ENCODE results near the gene CAPZB. TPM values are rescaled to one million over a fixed set of nuclear protein-coding genes. Genes with fewer than 3 reads are reported as not detected.
"Not testable (repeated sequence)": the region's sequence is repeated elsewhere in the genome, so short reads cannot be mapped to it uniquely, and the experiment has no call there.

Gene CAPZB
- polyA plus RNA-seq, 1 experiment: 312 TPM

DNA sequence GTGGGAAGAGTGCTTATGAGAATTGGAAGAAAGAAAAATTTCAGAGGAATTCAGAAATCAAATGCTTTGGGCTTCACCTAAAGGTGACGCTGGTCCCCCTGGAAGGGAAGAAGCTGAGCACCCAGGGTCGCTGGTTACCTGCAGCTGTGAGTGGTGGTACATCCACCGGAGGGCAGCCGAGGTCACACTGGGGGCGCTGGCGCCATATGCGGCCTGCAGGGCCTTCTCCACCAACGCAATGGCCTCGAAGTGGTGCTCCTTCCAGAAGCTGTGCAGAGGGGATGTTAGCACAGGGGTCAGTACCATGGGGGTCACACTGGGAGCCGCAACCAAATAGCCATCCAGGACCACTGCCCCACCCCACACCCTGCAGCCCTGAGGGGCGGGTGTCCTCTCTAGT is 179.5 kb downstream of the CAPZB start:
- Histone ChIP-seq H3K27ac (ENCODE audit: low read depth, low read length) (no peak overlapping the region), H3K27me3 (ENCODE audit: control insufficient read depth, insufficient read depth, low read length) (no peaks in the 10 kb centered on the region), H3K9me3 (ENCODE audit: control insufficient read depth, insufficient read depth, low read length) (no peaks in the 10 kb centered on the region), H3K4me3 (ENCODE audit: low read depth, low read length) (no peak overlapping the region)
- POLR2A ChIA-PET: no interaction called here
- no peak for TF ChIP-seq CTCF (IDR thresholded peaks at IDR 0.05; ENCODE audit: low read depth, low read length)
- CTCF ChIA-PET: interaction anchor here (0.5 kb wide), 1 partner anchor 11 kb away, joined by 7 read pairs; no protein-coding TSS in a partner anchor
- DNase-seq (ENCODE audit: low read depth, low spot score): no peak

- POLR2A ChIA-PET: interaction anchor here (0.5 to 0.7 kb wide), 2 partner anchors 12 to 347 kb away, joined by 4 to 5 read pairs; no protein-coding TSS in a partner anchor
- H3K27me3 ChIP-seq (ENCODE audit: control insufficient read depth, insufficient read depth, low read length); H3K27ac ChIP-seq (ENCODE audit: low read depth, low read length); H3K4me3 ChIP-seq (ENCODE audit: low read depth, low read length); CTCF ChIA-PET; DNase-seq (ENCODE audit: low read depth, low spot score); H3K9me3 ChIP-seq (ENCODE audit: control insufficient read depth, insufficient read depth, low read length): not testable (repeated sequence)
These were observed 181.3 kb downstream of the CAPZB start for GRCh38 chr1:19304081-19304480.

DNA sequence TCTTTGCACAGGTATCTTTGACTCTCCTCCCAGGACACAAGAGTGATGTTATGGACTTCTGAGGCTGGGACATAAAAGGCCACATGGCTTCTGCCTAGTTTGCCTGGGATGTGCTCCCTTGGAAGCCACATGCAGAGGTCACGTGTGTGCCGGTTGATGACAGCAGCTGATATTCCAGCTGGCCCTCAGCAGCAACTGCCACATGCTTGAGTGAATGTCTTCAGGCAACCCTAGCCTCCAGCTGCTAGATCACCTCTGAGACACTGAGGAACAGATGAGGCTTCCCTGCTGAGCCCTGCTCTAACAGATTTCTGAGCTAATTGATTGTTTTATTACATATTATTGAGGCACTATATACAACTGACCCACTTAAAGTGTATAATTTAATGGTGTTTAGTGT is 185.1 kb downstream of the CAPZB start:
- H3K9me3 ChIP-seq (ENCODE audit: control insufficient read depth, insufficient read depth, low read length): peaks cover 7% of the 10 kb centered on the region
- POLR2A ChIA-PET: no interaction called here
- CTCF ChIA-PET: no interaction called here

DNA sequence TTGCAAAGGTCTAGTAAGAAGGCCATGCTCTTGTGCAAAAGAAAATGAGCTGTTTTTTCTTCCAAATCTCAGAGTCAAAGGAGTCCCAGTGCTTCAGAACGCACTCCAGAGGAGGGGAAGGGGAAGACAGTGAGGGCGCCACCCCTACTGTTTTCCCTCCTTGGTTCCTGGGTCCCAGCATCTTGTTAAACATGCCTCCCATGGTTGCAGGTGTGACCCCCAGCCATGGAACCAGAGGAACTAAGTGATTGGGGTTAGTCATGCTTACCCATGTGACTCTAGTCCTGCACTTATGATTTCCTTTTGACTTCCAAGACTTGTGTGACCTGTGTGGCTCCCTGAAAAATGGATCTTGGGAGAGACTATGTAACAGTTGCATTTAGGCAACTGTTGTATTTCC is 190.7 kb downstream of the CAPZB start:
- ChIA-PET POLR2A (no interaction called here), CTCF (no interaction called here)
- H3K27ac ChIP-seq (ENCODE audit: low read depth, low read length): no peak overlapping the region
- H3K4me3 ChIP-seq (ENCODE audit: low read depth, low read length): no peak overlapping the region
- TF ChIP-seq CTCF (IDR thresholded peaks at IDR 0.05; ENCODE audit: low read depth, low read length): no peak
- H3K9me3 ChIP-seq (ENCODE audit: control insufficient read depth, insufficient read depth, low read length): peaks cover 27% of the 10 kb centered on the region
- DNase-seq (ENCODE audit: low read depth, low spot score): no peak
- H3K27me3 ChIP-seq (ENCODE audit: control insufficient read depth, insufficient read depth, low read length): no peaks in the 10 kb centered on the region

More for the DNA sequence above, 185.1 kb downstream of the CAPZB start:
- DNase-seq (ENCODE audit: low read depth, low spot score): no peak
- no peak for TF ChIP-seq CTCF (IDR thresholded peaks at IDR 0.05; ENCODE audit: low read depth, low read length)
- Histone ChIP-seq H3K27ac (ENCODE audit: low read depth, low read length) (no peak overlapping the region), H3K4me3 (ENCODE audit: low read depth, low read length) (no peak overlapping the region), H3K27me3 (ENCODE audit: control insufficient read depth, insufficient read depth, low read length) (no peaks in the 10 kb centered on the region)

- no peak overlapping the region for H3K27ac ChIP-seq (ENCODE audit: low read depth, low read length)
- no peak overlapping the region for H3K4me3 ChIP-seq (ENCODE audit: low read depth, low read length)
- DNase-seq (ENCODE audit: low read depth, low spot score): no peak
- H3K9me3 ChIP-seq (ENCODE audit: control insufficient read depth, insufficient read depth, low read length): peaks cover 11% of the 10 kb centered on the region
- TF ChIP-seq CTCF (IDR thresholded peaks at IDR 0.05; ENCODE audit: low read depth, low read length): no peak
- ChIA-PET POLR2A (no interaction called here), CTCF (no interaction called here)
- no peaks in the 10 kb centered on the region for H3K27me3 ChIP-seq (ENCODE audit: control insufficient read depth, insufficient read depth, low read length)
These were observed 196.1 kb downstream of the CAPZB start for GRCh38 chr1:19289244-19289643.

Small RNAs within 50 kb of the gene (small RNA-seq; reads per million reads assigned to genes)
- gene RN7SL277P (ENCODE audit: insufficient read length, low read depth) (0.81 reads per million), gene RNU4-28P (ENCODE audit: insufficient read length, low read depth) (not detected), gene RNU6-1099P (ENCODE audit: insufficient read length, low read depth) (not detected)

Other genes with a start within 250 kb of the CAPZB start
- 49.0 and 68.7 TPM in 2 replicates for gene EMC1, start 234.0 kb downstream of the CAPZB start, polyA plus RNA-seq (2011; rRNA removed)
- 29.0 and 30.8 TPM in 2 replicates for gene MRTO4, start 233.7 kb downstream of the CAPZB start, polyA plus RNA-seq (2011; rRNA removed)
- 0.19 and 0.46 TPM in 2 replicates for gene AKR7A3, start 196.8 kb downstream of the CAPZB start, polyA plus RNA-seq (2011; rRNA removed)
- 47.5 and 63.6 TPM in 2 replicates for gene AKR7A2, start 173.4 kb downstream of the CAPZB start, polyA plus RNA-seq (2011; rRNA removed)
- 11.5 and 16.3 TPM in 2 replicates for gene SLC66A1, start 173.2 kb downstream of the CAPZB start, polyA plus RNA-seq (2011; rRNA removed)
- gene NBL1, start 158.8 kb upstream of the CAPZB start, polyA plus RNA-seq (2011; rRNA removed): 151 and 234 TPM in 2 replicates
- not detected in 2 replicates for gene HTR6, start 179.3 kb upstream of the CAPZB start, polyA plus RNA-seq (2011; rRNA removed)